NCI-H1436 treated with DMSO at 0.1 percent for 48 hours (cell line): ENCODE results near the gene MYH15.
A peak's percentile ranks its signal among the peaks of the same experiment; 100 is the strongest.

Source experiments
- DNase-seq: peaks from one replicate; lab custom pipeline; 2025; lab: John Stamatoyannopoulos, UW

The MYH15 gene

GRCh38 chr3:108471426-108471825, 39.0 kb downstream of the MYH15 start:
- DNase-seq: no peak

DNA sequence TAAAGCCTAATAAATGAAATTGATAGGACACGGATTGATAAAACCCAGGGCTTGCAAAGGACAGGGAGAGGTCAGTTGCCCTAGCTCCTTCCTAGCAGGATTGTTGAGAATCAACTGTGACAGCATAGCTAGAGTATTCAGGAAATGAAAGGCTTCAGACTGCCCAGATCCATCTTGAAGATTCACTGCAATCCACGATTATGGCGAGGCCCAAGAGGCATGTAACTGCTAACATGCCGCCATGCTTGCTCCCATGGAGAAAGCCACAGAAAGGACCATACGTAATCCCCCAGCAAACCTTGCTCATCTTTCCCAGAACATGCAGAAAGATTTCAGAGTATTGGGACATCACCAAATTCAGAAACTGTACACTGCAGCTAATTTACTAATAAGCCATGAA, 41.3 kb downstream of the MYH15 start:
- no peak for DNase-seq

GRCh38 chr3:108468577-108468976, 41.8 kb downstream of the MYH15 start:
- DNase-seq: no peak

- no peak for DNase-seq
These were observed 47.5 kb downstream of the MYH15 start for GRCh38 chr3:108462899-108463298.

- DNase-seq: no peak
These were observed 48.7 kb downstream of the MYH15 start for GRCh38 chr3:108461661-108462111.

DNA sequence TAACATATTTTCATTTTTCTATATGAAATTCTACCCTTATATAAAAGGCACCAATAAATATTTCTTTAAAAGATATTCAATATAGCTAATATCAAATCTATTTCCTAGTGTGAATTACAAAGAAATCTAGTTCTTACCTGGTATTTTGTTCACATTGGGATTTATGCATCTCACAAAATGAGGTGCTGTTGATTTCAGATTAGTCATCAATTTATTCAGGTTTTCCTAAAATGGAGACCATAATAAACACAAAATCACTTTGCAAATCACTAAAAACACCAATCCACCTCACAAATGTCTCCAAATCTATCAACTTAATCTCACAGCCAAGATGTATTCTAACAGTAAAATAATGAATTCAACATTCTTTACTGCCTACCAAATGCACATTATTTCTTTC, 51.2 kb downstream of the MYH15 start:
- DNase-seq: no peak

- DNase-seq: no peak
These were observed 55.1 kb downstream of the MYH15 start for GRCh38 chr3:108455212-108455705.

DNA sequence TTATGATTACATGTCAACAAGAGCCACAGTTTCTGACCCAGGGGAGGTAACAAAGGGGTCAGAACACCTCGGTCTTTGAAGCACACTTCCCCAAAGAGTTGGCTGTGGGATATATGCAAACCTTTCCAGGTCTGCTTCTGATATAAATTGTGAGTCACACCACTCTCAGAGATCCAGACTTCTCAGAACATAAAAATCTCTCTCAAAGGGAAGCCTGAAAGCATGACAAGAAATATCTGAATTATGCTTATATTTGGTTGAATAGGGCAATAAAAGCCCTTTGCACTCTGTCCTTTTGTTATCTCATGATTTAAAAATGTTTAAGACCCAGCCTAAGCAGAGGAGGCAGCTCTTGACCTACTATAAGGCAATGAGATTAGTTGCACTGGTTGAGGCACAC, 56.8 kb downstream of the MYH15 start:
- no peak for DNase-seq

GRCh38 chr3:108450444-108450843, 60.0 kb downstream of the MYH15 start:
- no peak for DNase-seq

DNA sequence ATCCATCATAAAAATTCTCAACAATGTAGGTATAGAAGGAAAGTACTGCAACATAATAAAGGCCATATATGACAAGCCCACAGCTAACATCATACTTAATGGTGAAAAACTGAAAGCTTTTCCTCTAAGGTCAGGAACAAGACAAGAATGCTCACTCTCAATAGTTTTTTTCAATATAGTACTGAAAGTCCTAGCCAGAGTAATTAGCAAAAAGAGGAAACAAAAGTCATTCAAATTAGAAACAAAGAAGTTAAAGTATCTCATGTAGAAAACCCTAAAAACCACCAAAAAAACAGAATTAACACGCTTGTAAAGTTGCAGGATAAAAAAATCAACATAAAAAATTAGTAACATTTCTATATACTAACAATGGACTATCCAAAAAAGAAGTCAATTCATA, 61.8 kb downstream of the MYH15 start:
- DNase-seq: no peak

- no peak for DNase-seq
These were observed 63.1 kb downstream of the MYH15 start for GRCh38 chr3:108447096-108447847.

GRCh38 chr3:108442281-108442680, 68.1 kb downstream of the MYH15 start:
- no peak for DNase-seq

DNA sequence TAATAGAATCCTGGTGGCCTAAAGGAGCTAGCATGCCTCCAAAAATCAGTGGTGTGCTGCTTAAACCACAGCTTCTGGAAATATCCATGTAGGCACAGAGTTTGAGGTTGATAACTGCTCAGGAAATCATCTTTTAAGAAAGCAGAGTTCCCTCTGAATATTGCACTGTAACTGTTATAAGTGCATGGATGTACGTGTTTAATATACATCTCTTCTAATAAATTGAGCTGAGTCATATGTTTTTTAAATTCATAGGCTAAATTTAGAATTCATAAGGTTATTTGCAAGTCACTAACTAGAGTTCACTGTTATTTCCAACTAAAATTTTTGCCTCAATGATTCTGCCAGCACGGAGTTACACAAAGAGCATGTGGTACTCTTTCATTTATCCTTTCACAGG, 68.9 kb downstream of the MYH15 start:
- DNase-seq: no peak

DNA sequence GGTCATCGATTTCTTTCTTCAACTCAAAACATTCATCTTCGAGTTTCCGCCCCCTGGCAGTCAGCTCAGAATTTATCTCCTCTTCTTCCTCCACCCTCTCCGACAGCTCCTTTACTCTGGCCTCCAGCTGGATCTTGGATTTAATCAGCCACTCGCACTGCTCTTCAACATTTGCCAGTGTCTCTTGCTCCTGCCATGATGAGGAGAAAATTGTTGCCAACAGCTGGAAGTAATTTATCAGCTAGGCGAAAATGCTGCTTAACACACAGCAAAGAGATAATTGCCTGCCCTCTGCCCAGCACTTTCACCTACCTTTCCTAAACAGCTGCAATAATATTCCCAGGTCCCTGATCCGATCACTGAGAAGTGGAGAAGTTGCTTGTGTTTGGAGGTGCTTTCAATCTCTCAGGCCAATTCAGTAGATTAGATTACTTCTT, 69.3 kb downstream of the MYH15 start:
- no peak for DNase-seq

- no peak for DNase-seq
These were observed 71.9 kb downstream of the MYH15 start for GRCh38 chr3:108438542-108438941.

- DNase-seq: peak; percentile 55
These were observed 73.0 kb downstream of the MYH15 start for GRCh38 chr3:108437439-108437838.

GRCh38 chr3:108433928-108434327, 76.5 kb downstream of the MYH15 start:
- no peak for DNase-seq

GRCh38 chr3:108432431-108432830, 78.0 kb downstream of the MYH15 start:
- DNase-seq: no peak

GRCh38 chr3:108430540-108430939, 79.9 kb downstream of the MYH15 start:
- no peak for DNase-seq

- no peak for DNase-seq
These were observed 81.8 kb downstream of the MYH15 start for GRCh38 chr3:108428586-108428985.

DNA sequence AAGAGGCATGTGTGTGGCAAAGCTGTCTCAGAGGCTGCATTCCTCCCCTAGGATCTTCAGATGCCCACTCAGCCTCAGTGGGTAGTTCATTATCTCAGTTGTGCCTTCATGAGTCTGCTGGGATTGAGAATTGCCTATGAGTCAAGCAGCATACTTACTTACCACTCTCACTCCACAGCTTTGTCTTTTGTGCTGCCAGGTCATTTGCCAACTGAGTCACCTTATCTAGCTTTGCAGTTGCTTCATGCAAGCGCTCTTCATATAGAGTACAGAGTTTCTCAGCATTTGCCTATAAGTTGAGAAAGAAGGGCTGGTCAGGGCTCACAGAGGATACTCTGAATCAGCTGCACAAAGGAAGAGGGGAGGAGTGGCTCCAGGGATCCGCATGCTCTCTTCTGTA, 89.5 kb downstream of the MYH15 start:
- no peak for DNase-seq

DNA sequence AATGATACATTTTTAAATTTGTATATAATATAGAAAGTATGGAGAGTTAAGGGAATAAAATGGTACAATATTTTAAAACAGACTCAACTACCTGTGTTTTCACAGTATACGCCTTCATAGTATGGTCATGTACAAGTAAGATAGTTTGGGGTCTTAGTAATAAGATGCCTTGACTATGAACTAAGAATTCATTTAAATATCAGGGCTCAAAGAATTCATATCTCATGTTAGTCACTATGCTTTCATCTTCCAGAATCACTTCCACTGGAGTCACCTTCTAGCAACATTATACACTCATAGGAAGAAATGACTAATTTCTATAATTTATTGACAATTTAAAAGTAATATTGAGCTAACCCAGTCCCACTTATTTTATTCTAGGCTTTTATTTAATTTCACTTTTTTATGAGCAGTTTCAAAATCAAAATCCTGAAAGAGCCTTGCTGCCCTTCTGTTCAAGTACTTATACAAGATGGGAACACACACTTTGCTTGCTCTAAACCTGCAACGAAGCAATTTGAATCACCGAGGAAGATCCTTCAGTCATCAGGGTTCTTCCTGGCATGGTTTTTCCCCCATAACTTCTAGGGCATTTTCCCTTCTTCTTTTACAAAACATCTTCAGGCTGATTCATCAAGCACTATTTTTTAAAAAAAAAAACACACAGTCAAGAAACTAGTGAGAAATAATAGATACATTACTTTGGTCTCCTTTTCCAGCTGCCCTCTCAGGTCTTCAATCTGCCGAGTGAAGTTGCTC, 94.1 kb downstream of the MYH15 start:
- DNase-seq: no peak

DNA sequence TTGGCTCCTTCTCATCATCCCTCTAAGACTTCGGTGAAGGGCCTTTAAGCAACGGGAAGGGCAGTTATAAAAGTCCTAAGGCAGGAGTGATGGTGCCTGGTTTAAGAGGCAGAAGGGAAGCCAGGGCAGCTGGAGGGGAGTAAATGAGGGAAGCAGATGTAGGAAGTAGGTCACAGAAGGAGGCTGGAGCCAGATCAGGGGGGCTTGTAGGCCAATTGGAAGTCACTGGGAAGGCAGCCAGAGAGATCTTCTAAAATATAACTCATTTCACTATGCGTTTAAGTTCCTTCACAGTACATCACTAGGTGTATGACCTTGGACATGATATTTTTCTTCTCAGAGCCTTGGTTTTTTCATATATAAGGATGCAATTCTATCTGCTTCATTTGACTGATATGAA, 94.7 kb downstream of the MYH15 start:
- DNase-seq: no peak
